ENCODE data around the gene DAP. TPM values are rescaled to one million over a fixed set of nuclear protein-coding genes. Genes with fewer than 3 reads are reported as not detected.
A peak's percentile ranks its signal among the peaks of the same experiment; 100 is the strongest.

DAP gene
- total and polyA plus RNA-seq, 12 donors: 27.4 to 197 (median 101) TPM

- WGBS, 4 donors: 76 to 83% (median 82%) methylated on average over 8 to 9 of the region's 9 CpGs
- H3K36me3 ChIP-seq (replicated peaks in 1 of 2): no peaks in the 10 kb centered on the region
- intact Hi-C loops (cut with DNase I): no loop called here
- H3K27me3 ChIP-seq: no peaks in the 10 kb centered on the region
- H3K4me3 ChIP-seq: no peak overlapping the region
- no peak overlapping the region for H3K27ac ChIP-seq
- H3K4me1 ChIP-seq (replicated peaks in 1 of 2): no peaks in the 10 kb centered on the region
- peak in 2 of 7 donors; percentile 30 to 36 for DNase-seq
- TF ChIP-seq CTCF (IDR thresholded peaks at IDR 0.05) (peak in 4 of 6 experiments; percentile 11 to 42 (median 19)), POLR2A (IDR thresholded peaks at IDR 0.05) (no peak)
- no peaks in the 10 kb centered on the region for H3K9me3 ChIP-seq (replicated peaks in 1 of 3)
These were observed 41.1 kb upstream of the DAP start for GRCh38 chr5:10801931-10802666.

- H3K27me3 ChIP-seq: no peaks in the 10 kb centered on the region
- no peak for TF ChIP-seq POLR2A (IDR thresholded peaks at IDR 0.05)
- no peak for TF ChIP-seq CTCF (IDR thresholded peaks at IDR 0.05)
- H3K4me1 ChIP-seq (replicated peaks in 1 of 2): no peaks in the 10 kb centered on the region
- DNase-seq: no peak
- intact Hi-C loops (cut with DNase I): no loop called here
- 74 to 81% (median 76%) methylated on average over 3 of the region's 3 CpGs for WGBS, 4 donors
- no peaks in the 10 kb centered on the region for H3K9me3 ChIP-seq (replicated peaks in 1 of 3)
- H3K36me3 ChIP-seq (replicated peaks in 1 of 2): no peaks in the 10 kb centered on the region
- H3K27ac ChIP-seq: no peak overlapping the region
- no peak overlapping the region for H3K4me3 ChIP-seq
These were observed 39.8 kb upstream of the DAP start for GRCh38 chr5:10800852-10801251.

GRCh38 chr5:10797261-10797660 lies 36.2 kb upstream of the DAP start:
- WGBS, 4 donors: 50 to 74% (median 58%) methylated on average over 3 of the region's 3 CpGs
- no peaks in the 10 kb centered on the region for H3K36me3 ChIP-seq (replicated peaks in 1 of 2)
- H3K27me3 ChIP-seq: no peaks in the 10 kb centered on the region
- intact Hi-C loops (cut with DNase I): no loop called here
- no peaks in the 10 kb centered on the region for H3K4me1 ChIP-seq (replicated peaks in 1 of 2)
- no peak overlapping the region for H3K4me3 ChIP-seq
- TF ChIP-seq CTCF (IDR thresholded peaks at IDR 0.05) (no peak), POLR2A (IDR thresholded peaks at IDR 0.05) (no peak)
- no peaks in the 10 kb centered on the region for H3K9me3 ChIP-seq (replicated peaks in 1 of 3)
- no peak for DNase-seq
- H3K27ac ChIP-seq: no peak overlapping the region

GRCh38 chr5:10793785-10794184 lies 32.8 kb upstream of the DAP start:
- Histone ChIP-seq H3K9me3 (replicated peaks in 1 of 3) (no peaks in the 10 kb centered on the region), H3K4me3 (no peak overlapping the region), H3K36me3 (replicated peaks in 1 of 2) (no peaks in the 10 kb centered on the region), H3K27me3 (no peaks in the 10 kb centered on the region), H3K4me1 (replicated peaks in 1 of 2) (peaks cover 9% of the 10 kb centered on the region in 2 donors), H3K27ac (no peak overlapping the region)
- no peak for DNase-seq
- intact Hi-C loops (cut with DNase I): no loop called here
- 75 to 88% (median 79%) methylated on average over 6 of the region's 6 CpGs for WGBS, 4 donors
- TF ChIP-seq CTCF (IDR thresholded peaks at IDR 0.05) (no peak), POLR2A (IDR thresholded peaks at IDR 0.05) (no peak)

Data from adrenal gland (tissue), 12 donors.